Retinal pigment epithelial cell (primary cell): Measurements from ENCODE around the gene ARTN.

Experiments
- DNase-seq: peaks from one replicate; pipeline ENCODE4 v3.0.0-alpha.2; 2010; ENCODE audit warnings: low read depth
- H3K4me3 ChIP-seq: 2 replicates; pipeline ENCODE4 v1.5.1; 2011; ENCODE audit warnings: mild to moderate bottlenecking, low read length, control low read depth, moderate library complexity
- TF ChIP-seq, protein P1 (sequence below): conservative IDR thresholded peaks from 2 replicates; pipeline ENCODE4 v1.5.1; 2011; ENCODE audit warnings: low read depth, low read length, control low read depth, inconsistent platforms

ARTN gene

GRCh38 chr1:43900386-43900785, 33.2 kb upstream of the ARTN start:
- H3K4me3 ChIP-seq: no peak overlapping the region
- DNase-seq: no peak
- TF ChIP-seq, protein P1, sequence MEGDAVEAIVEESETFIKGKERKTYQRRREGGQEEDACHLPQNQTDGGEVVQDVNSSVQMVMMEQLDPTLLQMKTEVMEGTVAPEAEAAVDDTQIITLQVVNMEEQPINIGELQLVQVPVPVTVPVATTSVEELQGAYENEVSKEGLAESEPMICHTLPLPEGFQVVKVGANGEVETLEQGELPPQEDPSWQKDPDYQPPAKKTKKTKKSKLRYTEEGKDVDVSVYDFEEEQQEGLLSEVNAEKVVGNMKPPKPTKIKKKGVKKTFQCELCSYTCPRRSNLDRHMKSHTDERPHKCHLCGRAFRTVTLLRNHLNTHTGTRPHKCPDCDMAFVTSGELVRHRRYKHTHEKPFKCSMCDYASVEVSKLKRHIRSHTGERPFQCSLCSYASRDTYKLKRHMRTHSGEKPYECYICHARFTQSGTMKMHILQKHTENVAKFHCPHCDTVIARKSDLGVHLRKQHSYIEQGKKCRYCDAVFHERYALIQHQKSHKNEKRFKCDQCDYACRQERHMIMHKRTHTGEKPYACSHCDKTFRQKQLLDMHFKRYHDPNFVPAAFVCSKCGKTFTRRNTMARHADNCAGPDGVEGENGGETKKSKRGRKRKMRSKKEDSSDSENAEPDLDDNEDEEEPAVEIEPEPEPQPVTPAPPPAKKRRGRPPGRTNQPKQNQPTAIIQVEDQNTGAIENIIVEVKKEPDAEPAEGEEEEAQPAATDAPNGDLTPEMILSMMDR: no peak

GRCh38 chr1:43901196-43901961, 32.2 kb upstream of the ARTN start:
- TF ChIP-seq, protein P1: no peak
- no peak for DNase-seq
- H3K4me3 ChIP-seq: no peak overlapping the region

DNA sequence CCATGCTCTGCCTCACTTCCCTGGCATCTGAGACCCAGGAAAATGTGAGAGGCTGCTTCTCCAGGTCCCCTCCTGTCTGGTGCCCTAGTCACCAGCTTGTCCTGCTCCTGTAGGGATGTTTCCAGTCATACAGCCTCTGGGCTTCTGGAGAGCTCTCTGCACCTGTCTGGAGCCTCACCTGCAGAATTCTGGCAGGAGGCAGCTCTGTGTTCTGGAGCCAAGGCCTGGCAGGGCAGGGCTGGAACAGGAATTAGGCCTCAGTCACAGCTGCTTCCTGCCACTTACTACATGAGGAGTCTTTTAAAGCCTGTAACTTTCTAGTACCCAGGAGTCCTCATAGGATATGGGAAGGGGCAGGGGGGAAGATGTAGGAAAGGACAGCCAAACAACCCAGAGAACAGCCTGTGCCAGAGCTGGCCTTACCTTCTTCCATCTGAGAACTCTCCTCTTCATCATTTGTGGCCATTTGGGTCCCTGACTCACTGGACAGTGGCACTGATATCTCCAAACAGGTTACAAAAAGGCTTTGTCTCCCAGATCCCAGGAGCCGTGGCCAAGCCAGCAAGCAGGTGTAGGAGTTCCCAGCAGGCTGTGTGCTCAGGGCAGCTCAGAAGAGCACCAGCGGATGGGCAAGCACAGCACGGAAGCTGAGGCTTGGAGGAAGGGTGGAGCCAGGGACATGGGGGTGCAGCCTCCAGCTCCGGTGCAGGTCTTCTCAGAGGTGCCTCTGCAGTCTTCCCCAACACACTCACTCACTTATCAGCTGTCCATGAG, 31.4 kb upstream of the ARTN start:
- no peak overlapping the region for H3K4me3 ChIP-seq
- TF ChIP-seq, protein P1: no peak
- no peak for DNase-seq

GRCh38 chr1:43904660-43905551, 28.7 kb upstream of the ARTN start:
- no peak overlapping the region for H3K4me3 ChIP-seq
- no peak for DNase-seq
- TF ChIP-seq, protein P1: no peak

DNA sequence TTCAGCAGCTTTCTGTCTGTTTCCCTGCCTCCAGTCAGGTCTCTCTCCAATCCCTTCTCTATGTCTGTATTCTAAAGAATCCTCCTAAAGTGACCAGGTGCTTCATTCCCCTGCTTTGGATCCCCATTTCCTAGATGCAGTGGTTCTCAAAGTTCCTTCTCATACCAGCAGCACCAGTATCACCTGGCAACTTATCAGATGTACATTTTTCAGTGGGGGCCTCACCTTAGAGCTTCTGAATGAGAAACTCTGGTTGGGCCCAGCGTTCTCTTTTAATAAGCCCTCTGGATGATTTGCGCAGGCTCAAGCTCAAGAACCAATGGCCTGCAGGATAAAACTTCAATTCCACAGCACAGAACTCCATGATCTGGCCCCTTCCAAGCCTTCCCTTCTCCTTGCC, 25.4 kb upstream of the ARTN start:
- TF ChIP-seq, protein P1: no peak
- no peak overlapping the region for H3K4me3 ChIP-seq
- no peak for DNase-seq

- no peak for DNase-seq
- no peak overlapping the region for H3K4me3 ChIP-seq
Observed at GRCh38 chr1:43908858-43909257, 24.7 kb upstream of the ARTN start.

More at GRCh38 chr1:43908858-43909257, 24.7 kb upstream of the ARTN start:
- TF ChIP-seq, protein P1: no peak
